GM12878 (cell line): ENCODE results near the gene CYP1A2. TPM values are rescaled to one million over a fixed set of nuclear protein-coding genes. Genes with fewer than 3 reads are reported as not detected.

Experiments used
- ATAC-seq: fragments of 200-7000 bp; cut with Tn5 transposase; 3 replicates; pipeline ENCODE4 v1.9.1; 2020; ENCODE audit warnings: mild to moderate bottlenecking, moderate library complexity
- BruUV-seq: library from RNA; stranded (reverse); fragments of 400-500 nt; replicated peaks from 2 replicates; lab custom pipeline; 2021; lab: Mats Ljungman, UMichigan
- CTCF ChIA-PET: fragments of 300-600 bp; sonication (Branson Sonifier 250); formaldehyde crosslinking; extraction: SDS; loops from one replicate; lab custom pipeline; 2021; ENCODE audit warnings: inconsistent platforms; lab: Yijun Ruan, JAX
- POLR2A ChIA-PET: fragments of 350-600 bp; formaldehyde crosslinking; extraction: SDS; loops from one replicate; lab custom pipeline; 2021; ENCODE audit warnings: inconsistent platforms; lab: Charles Lee
- RAD21 ChIA-PET: fragments of 300-600 bp; sonication (Branson Sonifier 250); formaldehyde crosslinking; loops from one replicate; lab custom pipeline; 2023; ENCODE audit warnings: antibody characterized with exemption; ENCODE audit not compliant: unreplicated experiment; lab: Charles Lee
- SMC1A ChIA-PET: fragments of 300-600 bp; sonication (Branson Sonifier 250); formaldehyde crosslinking; loops from one replicate; lab custom pipeline; 2023; ENCODE audit not compliant: unreplicated experiment, uncharacterized antibody; lab: Charles Lee
- DNase-seq: peaks from one replicate; pipeline ENCODE4 v3.0.0-alpha.2; 2011; ENCODE audit warnings: low read depth, low spot score
- FAIRE-seq: peaks from 3 replicates; lab custom pipeline; 2011; peaks lifted over from hg19 to GRCh38; lab: Jason Lieb, UNC
- H2AFZ ChIP-seq: 2 replicates; pipeline ENCODE4 v1.6.0; 2011; ENCODE audit warnings: low read depth, low read length, control low read depth; ENCODE audit not compliant: control insufficient read depth
- H3K27ac ChIP-seq: 2 replicates; pipeline ENCODE4 v1.5.1; 2011; ENCODE audit warnings: control low read depth; ENCODE audit not compliant: control insufficient read depth, insufficient read depth
- H3K27me3 ChIP-seq, 2 experiments: replicated peaks in 1 of 2; 2 replicates each; pipeline versions ENCODE4 v1.6.0 to v1.6.1; 2011; ENCODE audit warnings: low read length in 1 of 2; ENCODE audit not compliant: control insufficient read depth in 2 of 2, insufficient read depth in 2 of 2
- H3K36me3 ChIP-seq, 2 experiments: 2 replicates each; pipeline ENCODE4 v1.5.1; 2011; ENCODE audit warnings: low read length in 1 of 2; ENCODE audit not compliant: control insufficient read depth in 2 of 2, insufficient read depth in 2 of 2
- H3K4me1 ChIP-seq: 2 replicates; pipeline ENCODE4 v1.6.1; 2011; ENCODE audit warnings: mild to moderate bottlenecking, low read length, moderate library complexity, mixed read lengths; ENCODE audit not compliant: control insufficient read depth, insufficient read depth
- H3K4me2 ChIP-seq: 2 replicates; pipeline ENCODE4 v1.6.0; 2011; ENCODE audit warnings: control low read depth; ENCODE audit not compliant: control insufficient read depth, insufficient read depth
- H3K4me3 ChIP-seq: fragments of 200-600 bp; sonication (generic); 2 replicates; pipeline ENCODE4 v1.5.1; 2016
- H3K79me2 ChIP-seq: 2 replicates; pipeline ENCODE4 v1.6.0; 2011; ENCODE audit warnings: low read length; ENCODE audit not compliant: control insufficient read depth, insufficient read depth
- H3K9ac ChIP-seq: 2 replicates; pipeline ENCODE4 v1.8.0; 2011; ENCODE audit warnings: low read length, control low read depth, mixed read lengths; ENCODE audit not compliant: control insufficient read depth, insufficient read depth
- H3K9me3 ChIP-seq: replicated peaks from 3 replicates; pipeline ENCODE4 v1.5.1; 2011; ENCODE audit warnings: mild to moderate bottlenecking, low read length; ENCODE audit not compliant: control insufficient read depth, insufficient read depth
- H4K20me1 ChIP-seq: 2 replicates; pipeline ENCODE4 v1.6.0; 2011; ENCODE audit not compliant: control insufficient read depth, insufficient read depth
- ASH2L ChIP-seq: fragments of 300-600, 200-600 bp; sonication (generic); IDR thresholded peaks from 2 replicates; pipeline ENCODE4 v1.6.1; 2017; ENCODE audit warnings: low read depth, mild to moderate bottlenecking, borderline replicate concordance
- ATF7 ChIP-seq: fragments of 450-650 bp; IDR thresholded peaks from 2 replicates; pipeline ENCODE4 v1.6.1; 2016; ENCODE audit warnings: low read depth, mild to moderate bottlenecking
- BCLAF1 ChIP-seq: fragments of 450-650 bp; IDR thresholded peaks from 2 replicates; pipeline ENCODE4 v1.6.1; 2017; ENCODE audit warnings: antibody characterized with exemption, mild to moderate bottlenecking, moderate library complexity
- CBX3 ChIP-seq: fragments of 200-600 bp; sonication (generic); IDR thresholded peaks from 2 replicates; pipeline ENCODE4 v1.6.1; 2016; ENCODE audit warnings: low read depth, borderline replicate concordance
- CBX5 ChIP-seq: sonication (generic); IDR thresholded peaks from 2 replicates; pipeline ENCODE4 v1.6.1; 2016; ENCODE audit warnings: low read depth, moderate library complexity, mild to moderate bottlenecking, inconsistent platforms
- CEBPB ChIP-seq, 2 experiments: fragments of 150-350 bp in 1 of 2; IDR thresholded peaks; 2 replicates each; pipeline ENCODE4 v1.6.1; 2012 to 2014; ENCODE audit warnings: low read depth in 2 of 2, low read length in 2 of 2, borderline replicate concordance in 1 of 2, inconsistent platforms in 1 of 2
- GABPA ChIP-seq: IDR thresholded peaks from 2 replicates; pipeline ENCODE4 v1.6.1; 2014; ENCODE audit warnings: antibody characterized with exemption, low read depth, mild to moderate bottlenecking, inconsistent platforms
- IKZF1 ChIP-seq: fragments of 450-650 bp; conservative IDR thresholded peaks from 2 replicates; pipeline ENCODE4 v1.6.1; 2017; ENCODE audit warnings: antibody characterized with exemption, mild to moderate bottlenecking
- MAX ChIP-seq: IDR thresholded peaks from 2 replicates; pipeline ENCODE4 v1.6.1; 2012; ENCODE audit warnings: low read depth, low read length, improper control_type of control experiment
- MXI1 ChIP-seq: fragments of 150-350 bp; IDR thresholded peaks from 2 replicates; pipeline ENCODE4 v1.6.1; 2011; ENCODE audit warnings: low read depth, mild to moderate bottlenecking, inconsistent platforms, low read length, improper control_type of control experiment
- SPI1 ChIP-seq: IDR thresholded peaks from 2 replicates; pipeline ENCODE4 v1.6.1; 2011; ENCODE audit warnings: low read depth, mild to moderate bottlenecking, low read length, moderate library complexity, borderline replicate concordance; ENCODE audit not compliant: insufficient read depth
- SREBF2 ChIP-seq: IDR thresholded peaks from 2 replicates; pipeline ENCODE4 v1.6.1; 2012; ENCODE audit warnings: mild to moderate bottlenecking, low read length
- SRF ChIP-seq, 2 experiments: IDR thresholded peaks; 2 replicates each; pipeline ENCODE4 v1.6.1; 2011; ENCODE audit warnings: low read depth in 2 of 2, low read length in 2 of 2, mild to moderate bottlenecking in 1 of 2, moderate library complexity in 1 of 2
- ZBTB11 ChIP-seq: fragments of 450-650 bp; formaldehyde crosslinking; IDR thresholded peaks from 2 replicates; pipeline ENCODE4 v1.5.0; 2022; ENCODE audit warnings: mild to moderate bottlenecking, missing genetic modification characterization
- ZNF217 ChIP-seq: fragments of 450-650 bp; IDR thresholded peaks from 2 replicates; pipeline ENCODE4 v1.6.1; 2017; ENCODE audit warnings: antibody characterized with exemption, mild to moderate bottlenecking
- ZNF274 ChIP-seq: IDR thresholded peaks from one replicate; pipeline ENCODE4 v1.8.0; 2011; ENCODE audit not compliant: insufficient read length, insufficient read depth
- ZNF622 ChIP-seq: fragments of 450-650 bp; IDR thresholded peaks from 2 replicates; pipeline ENCODE4 v1.6.1; 2017; ENCODE audit warnings: mild to moderate bottlenecking, inconsistent platforms
- WGBS: methylation state at CpG from one replicate; pipeline ENCODE4 v1.1.6; 2016; ENCODE audit warnings: low lambda C conversion rate; ENCODE audit not compliant: insufficient replicate concordance, insufficient coverage; ENCODE audit errors: missing lambda C conversion rate; 5-methylcytosine and 5-hydroxymethylcytosine counted together
- in situ Hi-C: fragments of 300-500 bp; cut with MboI; formaldehyde crosslinking; loops from 9 replicates; pipeline ENCODE4 v1.14.3; 2018; ENCODE audit warnings: mixed read lengths
- intact Hi-C: fragments of 100-400 bp; cut with micrococcal nuclease; formaldehyde crosslinking; loops from one replicate; pipeline ENCODE4 v1.14.2; 2022; ENCODE audit not compliant: unreplicated experiment
- polyA plus RNA-seq, 11 experiments: library from polyadenylated mRNA; depleted of rRNA in 4 of 11; unstranded in 6 of 11; stranded (reverse) in 5 of 11; fragments of >200 nt; fragmentation: Nextera tagmentation in 4 of 11; fragmentation: Illumina TruSeq in 1 of 11; extraction: Ambion mirVana in 4 of 11; extraction: Trizol in 1 of 11; gene quantifications; 1 replicate in 1 of 11; 2 replicates in 10 of 11; pipeline versions ENCODE4 v1.2.1 to v1.2.3, GENCODE V29; 2011 to 2016; ENCODE audit warnings: inconsistent platforms in 2 of 11, missing spikeins in 2 of 11, low read depth in 1 of 11
- total RNA-seq, 4 experiments: library from RNA; depleted of rRNA in 3 of 4; stranded (reverse); fragments of >200 nt in 3 of 4; fragmentation: Illumina TruSeq in 1 of 4; extraction: Trizol in 1 of 4; gene quantifications; 2 replicates each; pipeline versions ENCODE4 v1.2.1 to v1.2.3, GENCODE V29; 2013 to 2021

Gene CYP1A2
- total and polyA plus RNA-seq, 10 of the 15 experiments (the other 5 are each of a cell fraction or from before 2014, with no cell fraction given): 0.03 to 0.09 (median 0.05) TPM; not detected in 7

GRCh38 chr15:74716651-74717050 lies 32.0 kb upstream of the CYP1A2 start:
- SMC1A ChIA-PET: no interaction called here
- H3K4me2 ChIP-seq: no peak overlapping the region
- H3K9ac ChIP-seq: no peak overlapping the region
- RAD21 ChIA-PET: no interaction called here
- TF ChIP-seq SPI1: no peak
- TF ChIP-seq CEBPB (IDR thresholded peaks at IDR 0.05; ENCODE audit: borderline replicate concordance in 1 of 2, low read depth in 2 of 2, low read length in 2 of 2): no peak
- TF ChIP-seq GABPA: no peak
- no peak for TF ChIP-seq ZNF274
- TF ChIP-seq CBX5: no peak
- TF ChIP-seq CBX3: no peak
- no peak for TF ChIP-seq SRF (IDR thresholded peaks at IDR 0.05; ENCODE audit: low read depth in 2 of 2, low read length in 2 of 2)
- no peak for TF ChIP-seq IKZF1
- no peak for TF ChIP-seq BCLAF1
- TF ChIP-seq ZNF622: no peak
- TF ChIP-seq SREBF2: no peak
- no peak for TF ChIP-seq ZNF217
- TF ChIP-seq ZBTB11 (CRISPR knock-in tag): no peak
- TF ChIP-seq MAX: no peak
- no peak for TF ChIP-seq ATF7
- TF ChIP-seq ASH2L: no peak
- TF ChIP-seq MXI1: no peak
- intact Hi-C loops (no loop called here), in situ Hi-C loops (no loop called here)
- CTCF ChIA-PET: no interaction called here
- POLR2A ChIA-PET: no interaction called here
- FAIRE-seq (no peak), ATAC-seq (no peak), DNase-seq (no peak)
- H3K27me3 ChIP-seq: no peaks in the 10 kb centered on the region
- no peak overlapping the region for H2AFZ ChIP-seq
- H3K4me1 ChIP-seq: no peaks in the 10 kb centered on the region
- no TSS peak for BruUV-seq
- no peaks in the 10 kb centered on the region for H3K79me2 ChIP-seq
- 71% methylated on average over 5 of the region's 5 CpGs for WGBS
- no peak overlapping the region for H3K27ac ChIP-seq
- H4K20me1 ChIP-seq: no peaks in the 10 kb centered on the region
- H3K36me3 ChIP-seq: no peaks in the 10 kb centered on the region
- H3K9me3 ChIP-seq: no peaks in the 10 kb centered on the region
- no peak overlapping the region for H3K4me3 ChIP-seq
